OCI-LY1 (cell line): ENCODE data around the gene FBXL17.

Experiments
- H2AFZ ChIP-seq: fragments of 200-600 bp; sonication (generic), shearing (Covaris generic); 2 replicates; pipeline ENCODE4 v1.6.0; 2014; ENCODE audit warnings: antibody characterized with exemption, mild to moderate bottlenecking, low read length
- H3F3A ChIP-seq: fragments of 200-600 bp; sonication (generic), shearing (Covaris generic); 2 replicates; pipeline ENCODE4 v1.6.0; 2014; ENCODE audit warnings: mild to moderate bottlenecking, antibody characterized with exemption, low read length, moderate library complexity; ENCODE audit not compliant: insufficient read depth
- H3K27ac ChIP-seq: fragments of 200-600 bp; sonication (generic); 2 replicates; pipeline ENCODE4 v1.5.1; 2014; ENCODE audit warnings: low read length, mixed run types, mild to moderate bottlenecking, low read depth; ENCODE audit not compliant: poor library complexity, severe bottlenecking
- H3K27me3 ChIP-seq: fragments of 200-600 bp; sonication (generic); 2 replicates; pipeline ENCODE4 v1.6.0; 2014; ENCODE audit warnings: antibody characterized with exemption, mild to moderate bottlenecking, low read length, moderate library complexity; ENCODE audit not compliant: insufficient read depth
- H3K36me3 ChIP-seq: fragments of 200-600 bp; sonication (generic); 2 replicates; pipeline ENCODE4 v1.6.1; 2014; ENCODE audit warnings: mild to moderate bottlenecking, antibody characterized with exemption, low read length, moderate library complexity, mixed read lengths; ENCODE audit not compliant: insufficient read depth
- H3K4me1 ChIP-seq: fragments of 200-600 bp; sonication (generic); 2 replicates; pipeline ENCODE4 v1.5.1; 2014; ENCODE audit warnings: mild to moderate bottlenecking, low read length, moderate library complexity; ENCODE audit not compliant: insufficient read depth, severe bottlenecking
- H3K4me2 ChIP-seq: fragments of 200-600 bp; sonication (generic), shearing (Covaris generic); 2 replicates; pipeline ENCODE4 v1.6.1; 2014; ENCODE audit warnings: low read length
- H3K4me3 ChIP-seq: fragments of 200-600 bp; sonication (generic); 2 replicates; pipeline ENCODE4 v1.5.1; 2014; ENCODE audit warnings: low read length, low read depth, mild to moderate bottlenecking, mixed read lengths; ENCODE audit not compliant: poor library complexity, severe bottlenecking
- H3K79me2 ChIP-seq: fragments of 200-600 bp; shearing (Covaris generic); 2 replicates; pipeline ENCODE4 v1.6.1; 2016; ENCODE audit warnings: mixed run types, low read length, mixed read lengths; ENCODE audit not compliant: insufficient read depth
- H3K9ac ChIP-seq: fragments of 200-600 bp; sonication (generic), shearing (Covaris generic); 2 replicates; pipeline ENCODE4 v1.6.1; 2014; ENCODE audit warnings: mild to moderate bottlenecking, low read length, mixed read lengths
- H3K9me2 ChIP-seq: fragments of 200-600 bp; sonication (generic), shearing (Covaris generic); 2 replicates; pipeline ENCODE4 v1.6.1; 2014; ENCODE audit warnings: low read depth, mild to moderate bottlenecking, low read length, mixed read lengths
- H3K9me3 ChIP-seq: fragments of 200-600 bp; shearing (Covaris generic); 2 replicates; pipeline ENCODE4 v1.6.1; 2014; ENCODE audit warnings: low read length, mixed read lengths
- H4K20me1 ChIP-seq: fragments of 200-600 bp; sonication (generic), shearing (Covaris generic); 2 replicates; pipeline ENCODE4 v1.6.0; 2016; ENCODE audit warnings: mild to moderate bottlenecking, low read length; ENCODE audit not compliant: insufficient read depth
- EZH2 ChIP-seq: fragments of 200-600 bp; sonication (generic), shearing (Covaris generic); IDR thresholded peaks from 2 replicates; pipeline ENCODE4 v1.8.0; 2017; ENCODE audit warnings: borderline replicate concordance, mixed run types, mild to moderate bottlenecking, antibody characterized with exemption, low read length, moderate library complexity, mixed read lengths
- TF ChIP-seq, protein P1 (sequence below): fragments of 200-600 bp; sonication (generic), shearing (Covaris generic); IDR thresholded peaks from 2 replicates; pipeline ENCODE4 v1.5.1; 2017; ENCODE audit warnings: mild to moderate bottlenecking, antibody characterized with exemption, low read length, moderate library complexity, mixed read lengths

Gene FBXL17

DNA sequence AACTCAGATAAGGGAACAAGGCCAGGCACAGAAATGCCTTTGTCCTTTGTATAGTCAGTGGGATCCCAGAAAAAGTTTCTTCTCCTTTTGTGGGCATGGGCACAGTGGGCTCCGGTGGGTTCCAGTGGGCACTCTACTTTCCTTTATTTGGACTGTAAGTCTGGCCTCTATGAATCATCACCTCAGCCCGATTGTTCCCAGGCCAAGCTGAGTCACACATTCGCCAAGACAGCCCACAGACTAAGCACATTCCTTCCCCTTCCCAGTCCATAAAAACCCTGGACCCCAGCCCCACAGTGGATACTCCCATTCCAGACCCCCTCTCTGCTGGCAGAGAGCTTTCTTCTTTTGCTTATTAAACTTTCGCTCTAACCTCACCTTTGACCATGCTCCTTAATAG, 165.0 kb downstream of the FBXL17 start:
- no peak overlapping the region for H3K9ac ChIP-seq
- H2AFZ ChIP-seq = no peak overlapping the region
- no peak for TF ChIP-seq EZH2
- TF ChIP-seq, protein P1, sequence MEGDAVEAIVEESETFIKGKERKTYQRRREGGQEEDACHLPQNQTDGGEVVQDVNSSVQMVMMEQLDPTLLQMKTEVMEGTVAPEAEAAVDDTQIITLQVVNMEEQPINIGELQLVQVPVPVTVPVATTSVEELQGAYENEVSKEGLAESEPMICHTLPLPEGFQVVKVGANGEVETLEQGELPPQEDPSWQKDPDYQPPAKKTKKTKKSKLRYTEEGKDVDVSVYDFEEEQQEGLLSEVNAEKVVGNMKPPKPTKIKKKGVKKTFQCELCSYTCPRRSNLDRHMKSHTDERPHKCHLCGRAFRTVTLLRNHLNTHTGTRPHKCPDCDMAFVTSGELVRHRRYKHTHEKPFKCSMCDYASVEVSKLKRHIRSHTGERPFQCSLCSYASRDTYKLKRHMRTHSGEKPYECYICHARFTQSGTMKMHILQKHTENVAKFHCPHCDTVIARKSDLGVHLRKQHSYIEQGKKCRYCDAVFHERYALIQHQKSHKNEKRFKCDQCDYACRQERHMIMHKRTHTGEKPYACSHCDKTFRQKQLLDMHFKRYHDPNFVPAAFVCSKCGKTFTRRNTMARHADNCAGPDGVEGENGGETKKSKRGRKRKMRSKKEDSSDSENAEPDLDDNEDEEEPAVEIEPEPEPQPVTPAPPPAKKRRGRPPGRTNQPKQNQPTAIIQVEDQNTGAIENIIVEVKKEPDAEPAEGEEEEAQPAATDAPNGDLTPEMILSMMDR = no peak
- no peak overlapping the region for H3K4me3 ChIP-seq
- H3K9me3 ChIP-seq = peaks cover 10% of the 10 kb centered on the region; the same call in 1 of the 2 replicates
- H4K20me1 ChIP-seq = no peaks in the 10 kb centered on the region
- H3K4me2 ChIP-seq = no peak overlapping the region
- H3K9me2 ChIP-seq = no peaks in the 10 kb centered on the region
- no peaks in the 10 kb centered on the region for H3K27me3 ChIP-seq
- peaks cover 6% of the 10 kb centered on the region for H3K4me1 ChIP-seq
- no peaks in the 10 kb centered on the region for H3F3A ChIP-seq
- no peak overlapping the region for H3K27ac ChIP-seq
- no peaks in the 10 kb centered on the region for H3K36me3 ChIP-seq
- H3K79me2 ChIP-seq = no peaks in the 10 kb centered on the region

DNA sequence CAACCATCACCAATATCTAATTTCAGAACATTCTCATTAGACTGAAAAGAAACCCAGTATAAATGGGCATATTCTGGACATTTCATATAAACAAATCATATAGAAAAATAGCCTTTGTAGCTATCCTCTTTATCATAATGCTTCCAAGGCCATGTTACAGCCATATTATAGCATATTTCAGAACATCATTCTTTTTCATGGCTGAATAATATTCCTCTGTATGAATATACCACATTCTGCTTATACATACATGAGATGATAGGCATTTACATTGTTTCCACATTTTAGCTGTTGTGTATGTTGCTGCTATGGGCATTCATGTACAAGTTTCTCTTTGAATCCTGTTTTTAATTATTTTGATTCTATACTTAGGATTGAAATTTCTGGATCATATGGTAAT, 167.0 kb downstream of the FBXL17 start:
- H4K20me1 ChIP-seq = no peaks in the 10 kb centered on the region
- H2AFZ ChIP-seq = no peak overlapping the region
- H3K79me2 ChIP-seq = no peaks in the 10 kb centered on the region
- peaks cover 6% of the 10 kb centered on the region for H3K4me1 ChIP-seq
- H3K4me2 ChIP-seq = no peak overlapping the region
- H3K9me2 ChIP-seq = no peaks in the 10 kb centered on the region
- H3K9me3 ChIP-seq = peaks cover 10% of the 10 kb centered on the region; the same call in 1 of the 2 replicates
- TF ChIP-seq EZH2 = no peak
- TF ChIP-seq, protein P1 = no peak
- no peaks in the 10 kb centered on the region for H3K27me3 ChIP-seq
- no peak overlapping the region for H3K27ac ChIP-seq
- no peak overlapping the region for H3K9ac ChIP-seq
- no peaks in the 10 kb centered on the region for H3K36me3 ChIP-seq
- no peaks in the 10 kb centered on the region for H3F3A ChIP-seq
- H3K4me3 ChIP-seq = no peak overlapping the region

DNA sequence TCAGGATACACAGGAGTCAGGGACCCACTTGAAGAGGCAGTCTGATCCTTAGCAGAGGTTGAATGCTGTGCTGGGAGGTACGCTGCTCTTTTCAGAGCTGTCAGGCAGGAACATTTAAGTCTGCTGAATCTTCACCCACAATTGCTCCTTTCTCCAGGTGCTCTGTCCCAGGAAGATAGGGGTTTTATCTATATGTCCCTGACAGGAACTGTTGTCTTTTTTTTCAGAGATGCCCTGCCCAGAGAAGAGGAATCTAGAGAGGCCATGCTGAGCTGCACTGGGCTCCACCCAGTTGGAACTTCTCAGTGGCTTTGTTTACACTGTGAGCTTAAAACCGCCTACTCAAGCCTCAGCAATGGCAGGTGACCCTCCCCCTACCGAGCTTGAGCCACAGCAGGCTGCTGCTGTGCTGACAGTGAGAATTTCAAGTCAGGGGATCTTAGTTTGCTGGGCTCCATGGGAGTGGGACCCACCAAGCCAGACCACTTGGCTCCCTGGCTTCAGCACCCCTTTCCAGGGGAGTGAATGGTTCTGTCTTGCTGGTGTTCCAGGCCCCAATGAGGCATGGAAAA, 169.0 kb downstream of the FBXL17 start:
- no peaks in the 10 kb centered on the region for H3F3A ChIP-seq
- H2AFZ ChIP-seq = no peak overlapping the region
- no peaks in the 10 kb centered on the region for H3K27me3 ChIP-seq
- H3K36me3 ChIP-seq = no peaks in the 10 kb centered on the region
- H3K4me2 ChIP-seq = no peak overlapping the region
- H4K20me1 ChIP-seq = no peaks in the 10 kb centered on the region
- no peak overlapping the region for H3K9ac ChIP-seq
- H3K9me3 ChIP-seq = peaks cover 10% of the 10 kb centered on the region; the same call in 1 of the 2 replicates
- no peak overlapping the region for H3K4me3 ChIP-seq
- no peak for TF ChIP-seq EZH2
- TF ChIP-seq, protein P1 = no peak
- no peaks in the 10 kb centered on the region for H3K9me2 ChIP-seq
- H3K27ac ChIP-seq = no peak overlapping the region
- H3K4me1 ChIP-seq = peaks cover 6% of the 10 kb centered on the region
- H3K79me2 ChIP-seq = no peaks in the 10 kb centered on the region
